Measurements from ENCODE around the gene PRCD. TPM values are rescaled to one million over a fixed set of nuclear protein-coding genes. Genes with fewer than 3 reads are reported as not detected.

Gene PRCD
- total RNA-seq, 2 donors from 2014 or later: 0.29 to 1.2 TPM

- Histone ChIP-seq H3K9ac (ENCODE audit: low read depth in 2 of 2, low read length in 2 of 2) (no peak overlapping the region), H3K36me3 (no peaks in the 10 kb centered on the region), H3K4me1 (peaks cover 27% of the 10 kb centered on the region), H3K9me3 (no peaks in the 10 kb centered on the region), H3K4me3 (no peak overlapping the region), H3K27ac (peak overlapping the region; percentile 74), H3K27me3 (no peaks in the 10 kb centered on the region)
- intact Hi-C loops (cut with DNase I): loop anchor here (10.0 kb wide), 1 partner anchor 157 kb away; no protein-coding TSS in a partner anchor
- no peak for TF ChIP-seq CTCF (IDR thresholded peaks at IDR 0.05)
- DNase-seq: no peak
Measured at GRCh38 chr17:76527430-76528111, 12.3 kb upstream of the PRCD start.

- peak overlapping the region; percentile 40 to 51 for H3K9ac ChIP-seq (ENCODE audit: low read depth in 2 of 2, low read length in 2 of 2)
Measured at GRCh38 chr17:76528156-76528527, 11.7 kb upstream of the PRCD start.

GRCh38 chr17:76528528-76529223 is 11.2 kb upstream of the PRCD start:
- Histone ChIP-seq H3K4me1 (peaks cover 21% of the 10 kb centered on the region), H3K9ac (ENCODE audit: low read depth in 2 of 2, low read length in 2 of 2) (peak overlapping the region; percentile 48 to 51), H3K9me3 (no peaks in the 10 kb centered on the region), H3K36me3 (no peaks in the 10 kb centered on the region), H3K27ac (peak overlapping the region; percentile 74), H3K27me3 (no peaks in the 10 kb centered on the region), H3K4me3 (no peak overlapping the region)
- intact Hi-C loops (cut with DNase I): loop anchor here (10.0 kb wide), 1 partner anchor 156 kb away; no protein-coding TSS in a partner anchor
- TF ChIP-seq CTCF (IDR thresholded peaks at IDR 0.05): no peak
- no peak for DNase-seq

More at GRCh38 chr17:76528156-76528527, 11.7 kb upstream of the PRCD start:
- Histone ChIP-seq H3K4me3 (no peak overlapping the region), H3K36me3 (no peaks in the 10 kb centered on the region), H3K27ac (peak overlapping the region; percentile 74), H3K4me1 (peaks cover 24% of the 10 kb centered on the region), H3K27me3 (no peaks in the 10 kb centered on the region), H3K9me3 (no peaks in the 10 kb centered on the region)
- TF ChIP-seq CTCF (IDR thresholded peaks at IDR 0.05): no peak
- DNase-seq: no peak
- intact Hi-C loops (cut with DNase I): loop anchor here (10.0 kb wide), 1 partner anchor 157 kb away; no protein-coding TSS in a partner anchor

GRCh38 chr17:76529224-76530094 is 10.4 kb upstream of the PRCD start:
- Histone ChIP-seq H3K4me1 (peaks cover 21% of the 10 kb centered on the region), H3K9ac (ENCODE audit: low read depth in 2 of 2, low read length in 2 of 2) (peak overlapping the region in 1 of 2 donors; percentile 48), H3K27me3 (no peaks in the 10 kb centered on the region), H3K9me3 (no peaks in the 10 kb centered on the region), H3K27ac (peak overlapping the region; percentile 74), H3K4me3 (no peak overlapping the region), H3K36me3 (no peaks in the 10 kb centered on the region)
- intact Hi-C loops (cut with DNase I): loop anchor here (10.0 kb wide), 1 partner anchor 155 kb away; no protein-coding TSS in a partner anchor
- peak; percentile 71 for DNase-seq
- TF ChIP-seq CTCF (IDR thresholded peaks at IDR 0.05): no peak

- H3K27ac ChIP-seq: peak overlapping the region; percentile 74
- no peaks in the 10 kb centered on the region for H3K36me3 ChIP-seq
- TF ChIP-seq CTCF (IDR thresholded peaks at IDR 0.05): no peak
- no peak for DNase-seq
- H3K4me1 ChIP-seq: peaks cover 14% of the 10 kb centered on the region
- no peaks in the 10 kb centered on the region for H3K9me3 ChIP-seq
- H3K9ac ChIP-seq (ENCODE audit: low read depth in 2 of 2, low read length in 2 of 2): peak overlapping the region; percentile 47 to 48
- no peaks in the 10 kb centered on the region for H3K27me3 ChIP-seq
- H3K4me3 ChIP-seq: no peak overlapping the region
- intact Hi-C loops (cut with DNase I): no loop called here
Measured at GRCh38 chr17:76530095-76530723, 9.6 kb upstream of the PRCD start.

Data from colonic mucosa (tissue), 4 donors.